ENCODE measurements around the gene COX7A2.

GRCh38 chr6:75290136-75290945, 46.7 kb upstream of the COX7A2 start:
- TF ChIP-seq POLR2A (IDR thresholded peaks at IDR 0.05) = no peak
- TF ChIP-seq CTCF (IDR thresholded peaks at IDR 0.05) = no peak
